ENCODE data around the gene SHC2.
"Not testable (repeated sequence)": the region's sequence is repeated elsewhere in the genome, so short reads cannot be mapped to it uniquely, and the experiment has no call there.

The SHC2 gene

DNA sequence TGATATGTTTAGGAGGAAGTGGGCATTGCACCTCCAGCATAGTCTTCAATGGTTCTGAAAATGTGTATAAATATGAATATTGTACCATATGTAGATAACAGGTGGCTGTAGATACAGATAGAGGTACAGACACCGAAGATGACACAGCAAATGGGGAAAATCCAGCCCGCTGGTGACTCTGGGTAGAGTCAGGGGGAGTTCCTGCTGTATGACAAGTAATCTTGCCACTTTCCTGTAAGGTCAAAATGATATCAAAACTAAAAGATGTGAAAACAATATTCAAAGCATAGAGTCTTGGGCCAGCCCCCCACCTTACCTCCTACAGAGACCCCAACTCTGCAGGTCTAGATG is 69.7 kb downstream of the SHC2 start:
- DNase-seq (ENCODE audit: low read depth in 2 of 2): no peak

DNA sequence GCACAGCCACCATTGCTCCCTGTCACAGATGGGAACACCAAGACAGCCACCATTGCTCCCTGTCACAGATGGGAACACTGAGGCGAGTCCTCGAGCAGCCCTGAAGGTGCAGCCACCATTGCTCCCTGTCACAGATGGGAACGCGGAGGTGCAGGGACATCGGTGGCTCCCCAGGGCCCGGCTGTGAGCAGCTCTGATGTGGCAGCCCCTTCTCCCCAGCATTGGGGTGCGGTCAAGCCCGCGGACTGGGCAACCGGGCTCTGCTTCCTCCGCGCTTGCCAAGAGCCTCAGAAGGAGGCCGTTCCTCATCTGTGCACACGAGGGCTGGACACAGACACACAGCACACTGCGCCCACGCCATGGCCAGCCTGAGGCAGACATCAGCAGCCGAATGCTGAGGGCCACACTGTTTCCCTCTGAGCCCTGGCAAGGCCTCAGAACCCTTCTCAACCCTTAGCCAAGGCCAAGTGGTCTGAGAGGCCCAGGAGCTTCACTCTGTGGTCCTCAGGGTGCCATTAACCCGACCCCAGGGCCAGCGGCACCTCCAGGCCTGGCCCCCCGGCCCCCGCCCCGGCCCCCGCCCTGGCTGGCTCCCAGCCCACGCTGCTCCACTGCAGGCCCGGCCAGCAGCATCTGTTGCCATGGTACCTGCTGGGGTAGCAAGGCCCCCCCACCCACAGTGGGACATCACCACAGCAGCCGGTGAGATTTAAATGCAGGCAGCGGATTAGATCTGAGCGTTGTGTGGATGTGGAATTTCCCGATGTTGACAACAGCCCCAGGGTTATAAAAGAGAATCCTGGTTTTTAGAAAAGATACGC is 70.2 kb downstream of the SHC2 start:
- no peak for DNase-seq (ENCODE audit: low read depth in 2 of 2)

DNA sequence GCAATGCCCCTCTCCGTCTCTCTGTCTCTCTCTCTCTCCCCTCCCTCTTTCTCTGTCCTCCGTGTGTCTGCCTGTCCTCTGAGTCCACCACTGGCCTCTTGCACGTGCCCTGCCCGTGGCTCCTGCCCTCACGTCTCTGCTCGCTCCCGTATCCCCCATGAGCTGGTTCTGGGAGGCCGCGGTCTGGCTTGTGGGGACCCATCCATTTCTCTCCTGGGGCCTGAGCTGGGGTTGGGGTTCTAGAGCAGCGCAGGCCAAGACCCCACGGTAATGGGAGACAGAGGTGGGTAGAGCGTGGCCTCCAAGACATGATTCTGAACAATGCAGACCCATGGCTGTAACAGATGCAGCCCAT is 70.9 kb downstream of the SHC2 start:
- no peak for DNase-seq (ENCODE audit: low read depth in 2 of 2)

DNA sequence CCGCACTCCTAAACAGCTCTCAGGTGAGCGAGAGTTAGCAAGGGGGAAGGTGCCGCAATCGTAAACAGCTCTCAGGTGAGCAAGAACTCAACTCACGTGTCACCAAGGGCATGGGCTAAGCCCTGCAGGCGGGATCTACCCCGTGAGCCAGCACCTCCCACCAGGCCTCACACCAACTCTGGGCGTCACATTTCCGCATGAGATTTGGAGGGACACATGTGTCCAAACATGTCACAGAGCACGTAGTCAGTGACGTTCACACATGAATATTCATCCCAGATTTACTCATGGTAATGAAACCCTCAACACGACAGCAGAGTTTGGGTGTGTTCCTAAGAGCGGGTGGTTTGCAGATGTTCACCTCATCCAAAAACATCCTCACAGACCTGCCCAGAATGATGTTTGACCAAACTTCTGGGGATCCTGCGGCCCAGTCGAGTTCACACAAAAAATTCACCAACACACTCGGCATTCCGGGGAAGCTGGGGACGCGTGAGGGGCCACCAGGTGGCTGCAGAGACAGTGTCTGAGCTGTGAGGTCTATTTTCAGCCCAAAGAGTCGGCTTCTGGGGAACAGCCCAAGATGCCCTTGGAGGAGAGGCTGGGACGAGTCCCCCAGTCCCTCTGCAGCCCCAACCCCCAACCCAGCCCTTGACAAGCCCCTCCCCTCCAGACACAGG is 71.4 kb downstream of the SHC2 start:
- DNase-seq (ENCODE audit: low read depth in 2 of 2): no peak

DNA sequence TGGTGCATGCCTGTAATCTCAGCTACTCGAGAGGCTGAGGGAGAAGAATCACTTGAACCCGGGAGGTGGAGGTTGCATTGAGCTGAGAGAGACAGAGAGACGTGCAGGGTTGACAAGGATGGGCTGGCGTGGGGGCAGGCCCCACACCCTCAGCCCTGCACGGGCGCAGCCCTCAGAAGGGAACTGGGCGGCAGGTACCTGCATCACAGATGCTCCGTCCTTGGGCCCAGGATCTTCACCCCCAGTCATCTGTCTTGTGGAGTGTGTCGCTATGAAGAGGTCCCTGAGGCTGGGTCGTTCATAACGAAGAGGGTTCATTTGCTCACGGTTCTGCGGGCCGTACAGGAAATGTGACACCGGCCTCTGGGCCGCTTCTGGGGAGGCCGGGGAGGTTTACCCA is 72.1 kb downstream of the SHC2 start:
- DNase-seq (ENCODE audit: low read depth in 2 of 2): no peak

DNA sequence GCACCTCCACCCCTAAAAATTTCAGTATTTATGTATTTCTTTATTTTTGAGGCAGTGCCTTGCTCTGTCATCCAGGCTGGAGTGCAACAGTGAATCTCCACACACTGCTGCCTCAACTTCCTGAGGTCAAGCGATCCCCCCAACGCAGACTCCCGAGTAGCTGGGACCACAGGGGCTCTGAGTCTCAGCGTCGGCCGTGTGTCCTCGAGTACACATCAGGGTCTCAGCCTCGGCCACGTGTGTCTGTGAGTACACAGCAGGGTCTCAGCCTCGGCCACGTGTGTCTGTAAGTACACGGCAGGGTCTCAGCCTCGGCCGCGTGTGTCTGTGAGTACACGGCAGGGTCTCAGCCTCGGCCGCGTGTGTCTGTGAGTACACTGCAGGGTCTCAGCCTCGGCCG is 73.1 kb downstream of the SHC2 start:
- no peak for DNase-seq (ENCODE audit: low read depth in 2 of 2)

DNA sequence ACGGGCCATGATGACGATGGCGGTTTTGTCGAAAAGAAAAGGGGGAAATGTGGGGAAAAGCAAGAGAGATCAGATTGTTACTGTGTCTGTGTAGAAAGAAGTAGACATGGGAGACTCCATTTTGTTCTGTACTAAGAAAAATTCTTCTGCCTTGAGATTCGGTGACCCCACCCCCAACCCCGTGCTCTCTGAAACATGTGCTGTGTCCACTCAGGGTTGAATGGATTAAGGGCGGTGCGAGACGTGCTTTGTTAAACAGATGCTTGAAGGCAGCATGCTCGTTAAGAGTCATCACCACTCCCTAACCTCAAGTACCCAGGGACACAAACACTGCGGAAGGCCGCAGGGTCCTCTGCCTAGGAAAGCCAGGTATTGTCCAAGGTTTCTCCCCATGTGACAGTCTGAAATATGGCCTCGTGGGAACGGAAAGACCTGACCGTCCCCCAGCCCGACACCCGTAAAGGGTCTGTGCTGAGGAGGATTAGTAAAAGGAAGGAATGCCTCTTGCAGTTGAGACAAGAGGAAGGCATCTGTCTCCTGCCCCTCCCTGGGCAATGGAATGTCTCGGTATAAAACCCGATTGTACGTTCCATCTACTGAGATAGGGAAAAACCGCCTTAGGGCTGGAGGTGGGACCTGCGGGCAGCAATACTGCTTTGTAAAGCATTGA is 74.1 kb downstream of the SHC2 start:
- DNase-seq (ENCODE audit: low read depth in 2 of 2): not testable (repeated sequence)

DNA sequence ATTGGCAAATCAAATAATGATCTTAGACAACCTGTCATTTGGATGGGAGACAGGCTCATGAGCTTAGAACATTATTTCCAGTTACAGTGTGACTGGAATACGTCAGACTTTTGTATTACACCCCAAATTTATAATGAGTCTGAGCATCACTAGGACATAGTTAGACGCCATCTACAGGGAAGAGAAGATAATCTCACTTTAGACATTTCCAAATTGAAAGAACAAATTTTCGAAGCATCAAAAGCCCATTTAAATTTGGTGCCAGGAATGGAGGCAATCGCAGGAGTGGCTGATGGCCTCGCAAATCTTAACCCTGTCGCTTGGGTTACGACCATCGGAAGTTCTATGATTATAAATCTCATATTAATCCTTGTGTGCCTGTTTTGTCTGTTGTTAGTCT is 74.6 kb downstream of the SHC2 start:
- DNase-seq (ENCODE audit: low read depth in 2 of 2): not testable (repeated sequence)

DNA sequence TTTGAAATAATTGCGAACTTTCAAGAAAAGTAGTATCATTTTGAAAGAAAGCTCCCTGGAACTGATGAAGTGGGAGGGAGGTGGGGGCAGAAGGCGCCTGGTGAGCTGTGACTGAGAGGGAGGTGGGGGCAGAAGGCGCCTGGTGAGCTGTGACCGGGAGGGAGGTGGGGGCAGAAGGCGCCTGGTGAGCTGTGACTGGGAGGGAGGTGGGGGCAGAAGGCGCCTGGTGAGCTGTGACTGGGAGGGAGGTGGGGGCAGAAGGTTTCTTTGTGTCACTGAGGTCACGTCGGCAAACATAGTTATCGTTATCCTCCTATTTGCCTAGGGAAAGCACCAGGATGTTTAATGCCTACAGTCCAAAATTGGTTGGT is 76.0 kb downstream of the SHC2 start:
- no peak for DNase-seq (ENCODE audit: low read depth in 2 of 2)

DNA sequence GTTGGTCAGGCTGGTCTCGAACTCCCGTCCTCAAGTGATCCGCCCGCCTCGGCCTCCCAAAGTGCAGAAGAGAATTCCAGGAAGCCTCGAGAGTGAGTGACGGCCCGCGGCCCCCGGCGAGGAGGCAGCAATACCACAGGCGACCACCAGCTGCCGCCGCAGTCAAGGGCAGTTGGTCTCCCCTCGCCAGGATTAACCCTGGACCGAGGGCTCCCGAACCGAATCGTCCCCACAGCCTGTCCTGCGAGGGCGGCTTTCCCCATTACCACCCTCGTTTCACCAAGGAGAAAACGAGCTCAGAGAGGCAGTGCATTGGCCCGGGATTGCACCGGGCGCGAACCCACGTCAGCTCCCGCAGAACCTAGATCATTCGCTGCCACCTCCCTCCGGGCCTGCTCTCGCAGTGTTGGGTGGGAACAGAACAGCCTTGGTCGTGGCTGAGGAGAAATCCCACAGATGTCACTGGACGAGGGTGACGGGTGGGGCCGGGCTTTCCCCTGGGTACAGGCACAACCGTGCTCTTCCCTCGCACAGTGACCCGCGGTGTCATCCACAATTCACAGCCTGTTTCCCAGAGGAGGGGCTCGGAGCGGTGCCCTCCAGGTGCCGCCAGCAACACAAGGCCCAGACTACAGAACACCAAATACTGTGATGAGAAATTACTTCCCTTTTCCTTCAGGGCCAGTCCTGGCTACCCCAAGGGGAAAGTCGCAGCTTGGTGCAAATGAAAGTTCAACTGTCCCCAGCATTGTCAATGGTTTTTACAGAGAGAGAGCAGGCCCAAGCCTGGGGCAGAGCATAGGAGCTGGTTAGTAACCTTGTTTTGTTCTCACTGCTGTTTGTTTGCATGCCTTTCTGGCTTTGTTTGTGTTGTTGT is 76.7 kb downstream of the SHC2 start:
- DNase-seq (ENCODE audit: low read depth in 2 of 2): no peak

DNA sequence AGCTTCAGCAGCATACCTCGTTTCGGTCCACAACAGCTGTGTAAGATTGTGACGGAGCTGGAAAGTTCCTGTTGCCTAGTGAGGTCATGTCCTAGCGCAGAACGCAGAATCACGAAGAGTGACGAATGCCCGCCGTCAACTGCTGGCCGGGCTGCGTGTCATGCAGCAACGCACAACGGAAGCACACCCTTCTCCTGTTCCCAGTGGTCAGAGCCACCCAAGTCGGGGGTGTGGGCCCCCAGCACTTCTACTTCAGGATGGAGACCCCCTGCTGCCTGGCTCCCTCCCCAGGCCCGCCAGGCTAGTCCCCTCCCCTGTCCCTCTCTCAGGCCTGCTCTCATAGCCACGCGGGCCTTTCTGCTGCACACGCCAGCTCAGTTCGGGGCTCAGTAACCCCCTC is 77.8 kb downstream of the SHC2 start:
- no peak for DNase-seq (ENCODE audit: low read depth in 2 of 2)

DNA sequence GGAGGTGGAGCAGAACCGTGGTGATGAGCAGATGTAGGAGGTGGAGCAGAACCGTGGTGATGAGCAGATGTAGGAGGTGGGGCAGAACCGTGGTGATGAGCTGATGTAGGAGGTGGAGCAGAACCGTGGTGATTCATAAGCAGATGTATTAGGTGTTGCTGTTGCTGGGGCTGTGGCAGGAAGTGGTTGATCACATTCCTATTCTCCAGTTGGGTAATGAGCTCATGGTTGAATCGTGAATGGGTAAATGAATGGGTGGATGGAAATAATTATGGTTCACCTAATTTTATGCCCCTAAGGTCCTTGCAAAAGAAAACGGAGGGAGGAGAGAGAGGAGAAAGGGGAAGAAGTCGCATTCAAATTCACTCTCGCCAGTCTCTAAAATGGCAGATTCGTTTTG is 78.3 kb downstream of the SHC2 start:
- peak; percentile 23 to 43 for DNase-seq (ENCODE audit: low read depth in 2 of 2)

DNA sequence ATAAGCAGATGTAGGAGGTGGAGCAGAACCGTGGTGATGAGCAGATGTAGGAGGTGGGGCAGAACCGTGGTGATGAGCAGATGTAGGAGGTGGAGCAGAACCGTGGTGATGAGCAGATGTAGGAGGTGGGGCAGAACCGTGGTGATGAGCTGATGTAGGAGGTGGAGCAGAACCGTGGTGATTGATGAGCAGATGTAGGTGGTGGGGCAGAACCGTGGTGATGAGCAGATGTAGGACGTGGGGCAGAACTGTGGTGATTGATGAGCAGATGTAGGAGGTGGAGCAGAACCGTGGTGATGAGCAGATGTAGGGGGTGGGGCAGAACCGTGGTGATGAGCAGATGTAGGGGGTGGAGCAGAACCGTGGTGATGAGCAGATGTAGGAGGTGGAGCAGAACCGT is 78.9 kb downstream of the SHC2 start:
- DNase-seq (ENCODE audit: low read depth in 2 of 2): peak in 1 of 2 donors; percentile 7

DNA sequence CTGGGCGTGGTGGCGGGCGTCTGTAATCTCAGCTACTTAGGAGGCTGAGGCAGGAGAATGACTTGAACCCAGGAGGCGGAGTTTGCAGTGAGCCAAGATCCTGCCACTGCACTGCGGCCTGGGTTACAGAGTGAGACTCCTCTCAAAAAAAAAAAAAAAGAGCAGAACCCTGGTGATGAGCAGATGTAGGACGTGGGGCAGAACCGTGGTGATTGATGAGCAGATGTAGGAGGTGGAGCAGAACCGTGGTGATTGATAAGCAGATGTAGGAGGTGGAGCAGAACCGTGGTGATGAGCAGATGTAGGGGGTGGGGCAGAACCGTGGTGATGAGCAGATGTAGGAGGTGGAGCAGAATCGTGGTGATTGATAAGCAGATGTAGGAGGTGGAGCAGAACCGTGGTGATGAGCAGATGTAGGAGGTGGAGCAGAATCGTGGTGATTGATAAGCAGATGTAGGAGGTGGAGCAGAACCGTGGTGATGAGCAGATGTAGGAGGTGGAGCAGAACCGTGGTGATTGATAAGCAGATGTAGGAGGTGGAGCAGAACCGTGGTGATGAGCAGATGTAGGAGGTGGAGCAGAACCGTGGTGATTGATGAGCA is 80.1 kb downstream of the SHC2 start:
- not testable (repeated sequence) for DNase-seq (ENCODE audit: low read depth in 2 of 2)

DNA sequence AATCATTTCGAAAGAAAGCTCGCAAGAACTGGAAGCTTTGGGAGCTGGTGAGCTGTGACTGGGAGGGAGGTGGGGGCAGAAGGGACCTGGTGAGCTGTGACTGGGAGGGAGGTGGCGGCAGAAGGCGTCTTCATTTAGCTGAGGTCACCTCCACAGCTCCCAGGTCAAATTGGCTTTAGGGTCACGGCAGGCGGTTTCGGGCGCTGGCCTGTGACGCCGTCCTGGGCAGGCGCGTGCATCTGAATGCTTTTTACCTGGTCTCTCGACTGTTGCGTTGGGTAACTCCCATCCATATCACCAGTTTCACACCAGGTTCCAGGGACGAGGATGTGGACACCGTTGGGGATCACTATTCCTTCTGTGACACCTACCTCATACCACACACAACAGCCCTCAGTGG is 81.0 kb downstream of the SHC2 start:
- no peak for DNase-seq (ENCODE audit: low read depth in 2 of 2)

DNA sequence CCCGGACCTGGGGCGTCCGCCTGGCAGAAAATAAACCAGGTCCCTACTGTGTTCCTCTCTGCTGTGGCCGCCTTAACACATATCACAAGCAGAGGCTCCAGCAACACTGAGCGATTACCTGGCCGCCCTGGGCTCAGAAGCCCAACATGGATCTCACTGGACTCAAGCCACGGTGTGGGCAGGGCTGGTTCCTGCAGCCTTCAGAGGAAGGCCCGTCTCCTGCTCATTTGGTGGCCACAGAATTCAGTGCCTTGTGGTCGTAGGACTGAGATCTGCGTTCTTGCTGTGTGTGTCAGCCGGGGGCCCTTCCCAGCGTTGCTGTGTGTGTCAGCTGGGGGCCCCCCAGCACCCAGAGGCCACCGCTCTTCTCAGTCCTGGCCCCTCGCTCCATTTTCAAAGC is 82.1 kb downstream of the SHC2 start:
- no peak for DNase-seq (ENCODE audit: low read depth in 2 of 2)

DNA sequence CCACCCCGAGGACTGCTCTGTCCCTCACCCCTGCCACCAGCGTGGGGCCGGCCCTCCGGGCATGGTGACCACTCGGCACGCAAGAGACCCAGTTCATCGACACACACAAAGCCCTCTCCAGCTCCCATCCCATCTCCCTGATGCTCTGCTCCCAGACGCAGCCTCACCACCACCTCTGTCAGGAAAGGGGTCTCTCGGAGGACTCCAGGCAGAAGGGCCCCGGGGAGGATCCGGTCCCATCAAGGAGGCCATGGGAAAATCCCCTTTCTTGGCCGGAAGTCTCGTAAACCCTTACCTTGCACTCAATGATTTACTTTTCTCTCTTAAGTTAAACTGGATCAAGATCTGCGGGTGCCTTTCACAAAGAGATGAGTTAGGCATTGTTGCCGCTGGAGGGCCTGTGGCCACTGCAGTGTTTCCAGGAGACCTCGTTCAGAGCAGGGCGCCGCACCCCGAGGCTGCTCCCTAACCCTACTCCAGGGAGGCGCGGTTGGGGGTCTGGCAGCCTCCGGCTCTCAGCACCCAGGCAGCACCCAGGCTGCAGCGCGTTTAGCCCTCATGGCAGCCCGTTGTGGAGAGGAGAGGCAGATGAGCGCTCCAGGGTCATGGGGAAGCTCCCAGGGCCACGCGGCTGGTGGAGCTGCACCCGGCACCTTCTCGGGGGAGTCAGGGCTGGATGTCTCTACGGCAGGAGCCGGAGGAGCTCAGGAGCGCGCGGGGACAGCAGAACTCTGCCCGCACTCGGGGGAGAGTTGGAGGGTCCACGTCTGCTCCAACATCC is 82.8 kb downstream of the SHC2 start:
- no peak for DNase-seq (ENCODE audit: low read depth in 2 of 2)

DNA sequence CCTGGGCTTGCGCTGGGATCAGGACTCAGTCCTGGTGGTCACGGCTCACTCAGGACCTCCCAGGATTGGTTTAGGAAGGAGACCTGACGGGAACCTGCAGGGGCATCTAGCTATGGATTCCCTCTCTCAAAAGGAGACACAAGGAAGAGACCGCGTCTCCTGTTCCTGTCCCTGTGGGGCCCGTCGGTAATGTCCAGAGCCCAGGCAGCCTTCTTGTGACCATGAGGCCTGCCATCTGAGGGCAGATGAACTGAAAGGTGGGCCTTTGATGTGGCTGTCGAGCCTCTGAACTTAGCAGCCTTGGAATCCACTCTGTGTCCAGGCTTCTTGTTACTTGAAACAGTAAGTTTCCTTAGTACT is 84.7 kb downstream of the SHC2 start:
- DNase-seq (ENCODE audit: low read depth in 2 of 2): no peak

DNA sequence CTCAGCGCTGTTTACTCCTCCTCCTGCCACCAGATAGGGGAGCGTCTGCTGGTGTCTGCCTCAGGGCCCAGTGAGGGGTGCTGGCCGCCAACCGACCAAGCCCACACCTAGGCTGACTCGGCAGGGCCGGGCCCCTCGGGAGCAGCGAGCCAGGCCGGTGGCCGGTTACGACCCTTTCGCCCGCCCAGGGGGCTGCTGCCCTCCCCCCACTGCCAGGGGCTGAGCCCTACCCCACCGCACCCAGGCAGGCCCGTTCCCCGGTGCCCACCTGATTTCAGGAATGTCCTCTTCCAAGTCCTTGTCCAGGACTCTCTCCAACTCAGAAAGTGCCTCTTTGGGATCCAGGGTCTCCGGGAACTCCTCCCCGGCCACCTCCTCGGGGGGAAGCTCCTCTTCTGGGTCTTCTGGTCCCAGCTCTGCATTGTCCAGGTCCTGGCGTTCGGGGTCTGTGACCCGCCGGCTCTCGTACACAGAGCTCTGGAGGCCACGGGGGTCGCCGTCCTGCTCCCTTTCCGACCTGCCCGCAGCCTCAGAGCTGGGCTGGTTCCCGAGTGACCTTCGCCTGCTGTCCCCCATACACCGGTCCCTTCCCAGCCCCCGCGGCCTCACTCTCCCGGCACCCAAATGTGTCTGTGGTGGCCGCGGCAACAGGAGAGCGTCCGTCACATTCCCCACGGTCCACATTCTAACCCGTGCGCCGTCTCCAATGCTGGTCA is 85.3 kb downstream of the SHC2 start:
- DNase-seq (ENCODE audit: low read depth in 2 of 2): no peak

DNA sequence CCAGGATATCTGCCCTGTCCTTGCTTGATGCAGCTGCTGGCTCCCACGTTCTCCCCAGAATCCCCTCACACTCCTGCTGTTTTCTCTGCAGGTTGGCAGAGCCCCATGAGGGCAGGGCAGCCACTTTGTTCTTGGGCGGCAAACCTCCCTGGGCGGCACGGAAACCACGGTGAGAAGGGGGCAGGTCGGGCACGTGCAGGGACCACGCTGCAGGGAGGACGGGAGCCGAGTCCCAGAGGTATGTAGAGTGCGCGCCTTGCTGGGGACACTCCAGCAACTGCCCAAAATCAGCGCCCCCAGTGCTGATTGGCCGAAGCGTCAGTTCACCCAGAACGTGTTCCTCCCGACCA is 86.0 kb downstream of the SHC2 start:
- no peak for DNase-seq (ENCODE audit: low read depth in 2 of 2)

Measured in stimulated activated CD8-positive, alpha-beta memory T cell treated with anti-CD3 and anti-CD28 coated beads, Interleukin-7, amount 100 ng/mL, for 4 hours (primary cell).